ENCODE measurements around the gene DUSP1. TPM values are rescaled to one million over a fixed set of nuclear protein-coding genes. Genes with fewer than 3 reads are reported as not detected.

The DUSP1 gene
- total RNA-seq, 1 experiment from 2014 or later = 16.6 TPM

DNA sequence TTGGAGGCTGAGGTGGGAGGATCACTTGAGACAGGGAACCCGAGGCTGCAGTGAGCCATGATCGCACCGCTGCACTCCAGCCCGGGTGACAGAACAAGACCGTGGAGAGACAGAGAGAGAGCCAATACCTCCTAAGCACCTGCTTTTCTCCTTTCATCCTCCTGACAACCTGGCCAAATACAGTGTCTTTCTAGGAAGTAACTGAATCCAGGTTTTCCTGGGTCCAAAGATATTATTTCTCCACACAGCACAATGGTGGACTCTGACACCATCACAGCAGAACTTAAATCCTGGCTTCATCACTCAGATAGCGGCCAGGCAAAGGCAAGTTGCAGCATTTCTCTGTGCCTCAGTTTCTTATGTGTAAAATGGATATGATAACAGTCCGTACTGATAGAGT lies 21.9 kb downstream of the DUSP1 start:
- no peak overlapping the region for H3K9ac ChIP-seq (ENCODE audit: low read length)

DNA sequence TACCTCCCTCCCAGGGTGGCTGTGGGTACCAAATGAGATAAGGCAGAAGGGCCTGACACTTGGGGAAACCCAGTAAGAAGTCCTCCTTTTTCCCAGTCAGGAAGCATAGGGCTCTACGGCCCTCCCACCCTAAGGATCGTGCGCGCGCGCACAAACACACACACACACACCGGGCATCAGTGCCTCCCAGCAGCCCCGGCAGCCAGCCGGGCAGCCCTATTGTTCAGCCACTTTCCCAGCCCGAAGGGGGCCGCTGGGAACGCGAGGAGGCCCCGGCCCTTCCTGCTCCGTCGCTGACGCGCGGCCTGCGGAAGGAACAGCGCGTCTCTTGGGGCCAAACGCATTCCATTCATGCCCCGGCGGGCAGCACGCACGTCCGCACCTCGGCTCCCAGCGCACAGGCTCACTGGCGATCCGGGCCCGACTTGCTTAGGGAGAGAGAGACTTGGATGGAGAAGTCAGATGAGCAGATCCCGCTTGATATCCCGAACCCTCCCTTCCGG lies 22.6 kb downstream of the DUSP1 start:
- no peak for TF ChIP-seq YY1 (IDR thresholded peaks at IDR 0.05; ENCODE audit: extremely low read depth, insufficient replicate concordance, low read depth, low read length)
- TF ChIP-seq, protein P1, sequence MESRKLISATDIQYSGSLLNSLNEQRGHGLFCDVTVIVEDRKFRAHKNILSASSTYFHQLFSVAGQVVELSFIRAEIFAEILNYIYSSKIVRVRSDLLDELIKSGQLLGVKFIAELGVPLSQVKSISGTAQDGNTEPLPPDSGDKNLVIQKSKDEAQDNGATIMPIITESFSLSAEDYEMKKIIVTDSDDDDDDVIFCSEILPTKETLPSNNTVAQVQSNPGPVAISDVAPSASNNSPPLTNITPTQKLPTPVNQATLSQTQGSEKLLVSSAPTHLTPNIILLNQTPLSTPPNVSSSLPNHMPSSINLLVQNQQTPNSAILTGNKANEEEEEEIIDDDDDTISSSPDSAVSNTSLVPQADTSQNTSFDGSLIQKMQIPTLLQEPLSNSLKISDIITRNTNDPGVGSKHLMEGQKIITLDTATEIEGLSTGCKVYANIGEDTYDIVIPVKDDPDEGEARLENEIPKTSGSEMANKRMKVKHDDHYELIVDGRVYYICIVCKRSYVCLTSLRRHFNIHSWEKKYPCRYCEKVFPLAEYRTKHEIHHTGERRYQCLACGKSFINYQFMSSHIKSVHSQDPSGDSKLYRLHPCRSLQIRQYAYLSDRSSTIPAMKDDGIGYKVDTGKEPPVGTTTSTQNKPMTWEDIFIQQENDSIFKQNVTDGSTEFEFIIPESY (IDR thresholded peaks at IDR 0.05; ENCODE audit: extremely low read depth, insufficient replicate concordance, low read length) = no peak
- TF ChIP-seq POLR2AphosphoS5 (IDR thresholded peaks at IDR 0.05; ENCODE audit: low read depth, low read length) = no peak
- POLR2A ChIA-PET = no interaction called here
- Histone ChIP-seq H3K36me3 (ENCODE audit: control insufficient read depth in 1 of 2, insufficient read depth in 2 of 2, low read length in 2 of 2) (no peaks in the 10 kb centered on the region), H3K27me3 (ENCODE audit: insufficient read depth, low read length) (no peaks in the 10 kb centered on the region), H3K79me2 (ENCODE audit: insufficient read depth, low read length) (no peaks in the 10 kb centered on the region), H2AFZ (ENCODE audit: low read depth, low read length, poor library complexity, severe bottlenecking) (no peak overlapping the region), H3K9me2 (ENCODE audit: insufficient read depth) (no peaks in the 10 kb centered on the region), H3K9me3 (ENCODE audit: control insufficient read depth in 1 of 2, insufficient read depth in 1 of 2, low read depth in 1 of 2, low read length in 2 of 2) (peaks cover 3 to 5% of the 10 kb centered on the region in 2 experiments; a peak in 1 of 4 replicates), H3K9ac (ENCODE audit: low read length) (no peak overlapping the region), H3K4me3 (replicated peaks in 1 of 2; ENCODE audit: low read depth in 1 of 2, low read length in 2 of 2) (no peak overlapping the region), H3K27ac (ENCODE audit: low read depth, low read length) (no peak overlapping the region), H4K20me1 (ENCODE audit: insufficient read depth) (no peaks in the 10 kb centered on the region), H3K4me2 (ENCODE audit: low read length) (no peak overlapping the region), H3K4me1 (ENCODE audit: control insufficient read depth in 1 of 2, insufficient read depth in 2 of 2, low read length in 2 of 2) (no peaks in the 10 kb centered on the region)
- DNase-seq (ENCODE audit: low read depth, low spot score) = no peak
- no peak for ATAC-seq
- no TSS peak for BruUV-seq (replicated peaks)
- CTCF ChIA-PET = no interaction called here
- RAD21 ChIA-PET (ENCODE audit: low non-redundant PET in 1 of 2, low total read pairs in 2 of 2, uncharacterized antibody in 2 of 2, unreplicated experiment in 2 of 2) = no interaction called here
- intact Hi-C loops (cut with micrococcal nuclease) = no loop called here

More for the DNA sequence above, 21.9 kb downstream of the DUSP1 start:
- Histone ChIP-seq H4K20me1 (ENCODE audit: insufficient read depth) (no peaks in the 10 kb centered on the region), H2AFZ (ENCODE audit: low read depth, low read length, poor library complexity, severe bottlenecking) (no peak overlapping the region), H3K9me3 (ENCODE audit: control insufficient read depth in 1 of 2, insufficient read depth in 1 of 2, low read depth in 1 of 2, low read length in 2 of 2) (peaks cover 3 to 5% of the 10 kb centered on the region in 2 experiments; a peak in 1 of 4 replicates), H3K4me2 (ENCODE audit: low read length) (no peak overlapping the region), H3K79me2 (ENCODE audit: insufficient read depth, low read length) (no peaks in the 10 kb centered on the region), H3K4me3 (replicated peaks in 1 of 2; ENCODE audit: low read depth in 1 of 2, low read length in 2 of 2) (no peak overlapping the region), H3K27me3 (ENCODE audit: insufficient read depth, low read length) (no peaks in the 10 kb centered on the region), H3K4me1 (ENCODE audit: control insufficient read depth in 1 of 2, insufficient read depth in 2 of 2, low read length in 2 of 2) (no peaks in the 10 kb centered on the region), H3K36me3 (ENCODE audit: control insufficient read depth in 1 of 2, insufficient read depth in 2 of 2, low read length in 2 of 2) (no peaks in the 10 kb centered on the region), H3K9me2 (ENCODE audit: insufficient read depth) (no peaks in the 10 kb centered on the region), H3K27ac (ENCODE audit: low read depth, low read length) (no peak overlapping the region)
- intact Hi-C loops (cut with micrococcal nuclease) = no loop called here
- DNase-seq (ENCODE audit: low read depth, low spot score) (no peak), ATAC-seq (no peak)
- POLR2A ChIA-PET = no interaction called here
- BruUV-seq (replicated peaks) = no TSS peak
- no peak for TF ChIP-seq EZH2 (IDR thresholded peaks at IDR 0.05)
- TF ChIP-seq FOSL1 (IDR thresholded peaks at IDR 0.05; ENCODE audit: low read depth) = no peak
- TF ChIP-seq SIN3A (IDR thresholded peaks at IDR 0.05; ENCODE audit: low read depth) = no peak
- TF ChIP-seq SP1 (IDR thresholded peaks at IDR 0.05; ENCODE audit: low read depth) = no peak
- TF ChIP-seq YY1 (IDR thresholded peaks at IDR 0.05; ENCODE audit: extremely low read depth, insufficient replicate concordance, low read depth, low read length) = no peak
- no peak for TF ChIP-seq JUND (IDR thresholded peaks at IDR 0.05)
- TF ChIP-seq CBX3 (IDR thresholded peaks at IDR 0.05; ENCODE audit: low read depth) = no peak
- no peak for TF ChIP-seq SRF (IDR thresholded peaks at IDR 0.05; ENCODE audit: low read depth)
- no peak for TF ChIP-seq ZFX (IDR thresholded peaks at IDR 0.05)
- RAD21 ChIA-PET (ENCODE audit: low non-redundant PET in 1 of 2, low total read pairs in 2 of 2, uncharacterized antibody in 2 of 2, unreplicated experiment in 2 of 2) = no interaction called here
- CTCF ChIA-PET = no interaction called here

Measured in HCT116 (cell line).